Heart left ventricle (tissue), 13 donors: Measurements from ENCODE around the gene SLIT1.

Source experiments
- CTCF ChIP-seq, 12 donors: fragments of 200-600 bp; sonication (generic) in 4 of 12; IDR thresholded peaks; one replicate each; pipeline versions ENCODE4 v1.5.0 to v1.8.0; 2018 to 2022; ENCODE audit warnings: antibody characterized with exemption in 12 of 12, mild to moderate bottlenecking in 5 of 12
- POLR2A ChIP-seq, 2 donors: fragments of 450-650 bp; IDR thresholded peaks; one replicate each; pipeline ENCODE4 v1.6.1; 2017; ENCODE audit warnings: antibody characterized with exemption in 2 of 2, mild to moderate bottlenecking in 2 of 2, moderate library complexity in 2 of 2
- donor health status: ischemic (EF 13 %, LVEDD 7.1; RV severe dilation, severe dysfunction).
- donor health status: DM: no; HTN: yes; CAD: no.
- donor health status: DM: no; HTN: no; CAD: no.
- donor health status: ischemic (EF 25% LVEDD 6.9; RV normal size, moderate dysfunction).
- donor health status: ischemic (EF 25% LVEDD 5.7; RV mildly dilated, moderate dysfunction).
- donor health status: ischemic (EF 35%, LVEDD 5.7; RV mildly dilated, moderate dysfunction).
- donor health status: nonischemic (EF 11% LVEDD 7.7; RV severe dilation, severe dysfunction).
- donor health status: DM: yes; HTN: yes; CAD: no.
- donor health status: PGD.
- donor health status: ischemic (EF 29% LVEDD 5.4; RV normal size, mild dysfunction).
- donor health status: nonischemic (EF 23%, LVEDD 6.1; RV moderate dilation, normal function).

- no peak for TF ChIP-seq CTCF (IDR thresholded peaks at IDR 0.05)
- TF ChIP-seq POLR2A (IDR thresholded peaks at IDR 0.05) = no peak
These were observed 17.1 kb downstream of the SLIT1 start for GRCh38 chr10:97168645-97169044.
